ENCODE measurements around the gene DUS1L. TPM values are rescaled to one million over a fixed set of nuclear protein-coding genes. Genes with fewer than 3 reads are reported as not detected.

The DUS1L gene
- total RNA-seq, 1 experiment from 2014 or later, result 132 TPM

GRCh38 chr17:82058855-82059249, 6.8 kb downstream of the DUS1L start:
- H3K4me1 Mint-ChIP-seq (ENCODE audit: low read depth, unreplicated experiment), result no peaks in the 10 kb centered on the region
- intact Hi-C loops (cut with micrococcal nuclease; ENCODE audit: unreplicated experiment), result no loop called here
- CTCF ChIA-PET, result interaction anchor here (0.6 kb wide), 1 partner anchor 16 kb away, joined by 3 read pairs; no protein-coding TSS in a partner anchor
- H3K27me3 Mint-ChIP-seq (ENCODE audit: unreplicated experiment), result no peaks in the 10 kb centered on the region
- H3K27ac Mint-ChIP-seq (ENCODE audit: unreplicated experiment), result no peak overlapping the region
- H3K9me3 Mint-ChIP-seq (ENCODE audit: low read depth, unreplicated experiment), result no peaks in the 10 kb centered on the region
- no TSS peak for BruUV-seq (replicated peaks)
- no peak for DNase-seq
- no peak overlapping the region for H3K4me3 Mint-ChIP-seq (ENCODE audit: low read depth, unreplicated experiment)
- TF ChIP-seq CTCF (IDR thresholded peaks at IDR 0.05; ENCODE audit: unreplicated experiment), result no peak
- H3K36me3 Mint-ChIP-seq (ENCODE audit: insufficient read depth, unreplicated experiment), result peaks cover 68% of the 10 kb centered on the region

GRCh38 chr17:82058230-82058854, 7.3 kb downstream of the DUS1L start:
- no peak for DNase-seq
- CTCF ChIA-PET, result no interaction called here
- intact Hi-C loops (cut with micrococcal nuclease; ENCODE audit: unreplicated experiment), result no loop called here
- Mint-ChIP-seq H3K27ac (ENCODE audit: unreplicated experiment) (no peak overlapping the region), H3K27me3 (ENCODE audit: unreplicated experiment) (no peaks in the 10 kb centered on the region), H3K4me1 (ENCODE audit: low read depth, unreplicated experiment) (no peaks in the 10 kb centered on the region), H3K4me3 (ENCODE audit: low read depth, unreplicated experiment) (no peak overlapping the region), H3K36me3 (ENCODE audit: insufficient read depth, unreplicated experiment) (peaks cover 72% of the 10 kb centered on the region), H3K9me3 (ENCODE audit: low read depth, unreplicated experiment) (no peaks in the 10 kb centered on the region)
- TF ChIP-seq CTCF (IDR thresholded peaks at IDR 0.05; ENCODE audit: unreplicated experiment), result no peak
- no TSS peak for BruUV-seq (replicated peaks)

GRCh38 chr17:82056729-82057621, 8.6 kb downstream of the DUS1L start:
- Mint-ChIP-seq H3K4me3 (ENCODE audit: low read depth, unreplicated experiment) (no peak overlapping the region), H3K27ac (ENCODE audit: unreplicated experiment) (no peak overlapping the region), H3K36me3 (ENCODE audit: insufficient read depth, unreplicated experiment) (peaks cover 84% of the 10 kb centered on the region), H3K27me3 (ENCODE audit: unreplicated experiment) (no peaks in the 10 kb centered on the region), H3K4me1 (ENCODE audit: low read depth, unreplicated experiment) (no peaks in the 10 kb centered on the region), H3K9me3 (ENCODE audit: low read depth, unreplicated experiment) (no peaks in the 10 kb centered on the region)
- intact Hi-C loops (cut with micrococcal nuclease; ENCODE audit: unreplicated experiment), result no loop called here
- TF ChIP-seq CTCF (IDR thresholded peaks at IDR 0.05; ENCODE audit: unreplicated experiment), result no peak
- CTCF ChIA-PET, result interaction anchor here (0.6 kb wide), 1 partner anchor 77 kb away, joined by 7 read pairs; no protein-coding TSS in a partner anchor
- DNase-seq, result no peak
- BruUV-seq (replicated peaks), result TSS peak; percentile 49

- TF ChIP-seq CTCF (IDR thresholded peaks at IDR 0.05; ENCODE audit: unreplicated experiment), result no peak
- no TSS peak for BruUV-seq (replicated peaks)
- no peak overlapping the region for H3K4me3 Mint-ChIP-seq (ENCODE audit: low read depth, unreplicated experiment)
Measured at GRCh38 chr17:82055965-82056728, 9.5 kb downstream of the DUS1L start.

More at GRCh38 chr17:82055965-82056728, 9.5 kb downstream of the DUS1L start:
- peaks cover 79% of the 10 kb centered on the region for H3K36me3 Mint-ChIP-seq (ENCODE audit: insufficient read depth, unreplicated experiment)
- DNase-seq, result no peak
- H3K27ac Mint-ChIP-seq (ENCODE audit: unreplicated experiment), result no peak overlapping the region
- no peaks in the 10 kb centered on the region for H3K27me3 Mint-ChIP-seq (ENCODE audit: unreplicated experiment)
- H3K9me3 Mint-ChIP-seq (ENCODE audit: low read depth, unreplicated experiment), result no peaks in the 10 kb centered on the region
- no peaks in the 10 kb centered on the region for H3K4me1 Mint-ChIP-seq (ENCODE audit: low read depth, unreplicated experiment)
- intact Hi-C loops (cut with micrococcal nuclease; ENCODE audit: unreplicated experiment), result no loop called here
- CTCF ChIA-PET, result interaction anchor here (0.6 kb wide), 1 partner anchor 77 kb away, joined by 7 read pairs; no protein-coding TSS in a partner anchor

Data from Calu3 (cell line).